VCaP (cell line): ENCODE measurements around the gene MEIS1.
A peak's percentile ranks its signal among the peaks of the same experiment; 100 is the strongest.
"Not testable (repeated sequence)": the region's sequence is repeated elsewhere in the genome, so short reads cannot be mapped to it uniquely, and the experiment has no call there.

Experiments
- H3K27ac ChIP-seq: fragments of 450-650 bp; 2 replicates; pipeline ENCODE4 v1.5.1; 2017
- TF ChIP-seq, protein P1 (sequence below): fragments of 450-650 bp; conservative IDR thresholded peaks from 2 replicates; pipeline ENCODE4 v1.5.1; 2017; ENCODE audit warnings: mild to moderate bottlenecking, moderate library complexity

The MEIS1 gene

DNA sequence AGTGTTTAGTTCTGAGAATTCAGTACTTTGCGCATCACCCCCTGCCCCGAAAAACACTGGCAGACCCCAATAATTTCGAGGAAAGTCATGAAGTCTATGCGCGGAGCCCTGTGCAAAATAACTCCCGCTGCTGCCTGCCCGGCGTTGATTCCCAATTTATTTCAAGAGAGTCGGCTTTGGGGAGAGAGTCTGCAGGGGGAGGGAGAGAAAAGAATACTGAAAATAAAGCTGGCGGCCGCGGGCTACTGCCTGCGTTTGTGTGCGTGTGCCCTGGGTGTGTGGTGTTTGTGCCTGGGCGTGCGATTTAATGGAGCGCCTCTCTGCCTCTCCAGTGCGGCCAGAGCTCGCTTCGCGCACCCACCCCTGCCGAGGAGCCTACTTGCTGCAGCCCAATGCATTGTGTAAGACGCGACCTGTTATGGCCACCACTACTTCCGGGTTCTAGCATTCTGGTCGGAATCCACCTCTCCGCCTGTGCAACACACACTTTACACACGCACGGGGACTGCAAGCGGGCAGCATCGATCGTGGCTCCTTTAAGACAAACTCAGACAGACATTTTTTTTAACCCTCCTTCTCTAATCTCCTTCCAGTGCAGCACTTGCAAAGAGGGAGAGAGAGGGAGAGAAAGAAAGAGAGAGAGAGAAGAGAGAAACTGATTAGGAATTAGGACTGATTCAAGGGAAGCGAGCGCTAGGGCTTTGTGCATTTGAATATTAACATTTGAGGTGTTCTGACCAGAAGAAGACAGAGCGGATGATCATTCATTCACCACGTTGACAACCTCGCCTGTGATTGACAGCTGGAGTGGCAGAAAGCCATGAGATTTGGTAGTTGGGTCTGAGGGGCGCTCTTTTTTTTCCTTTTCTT, at the start of gene MEIS1:
Gene MEIS1 (plus strand): TSS at position 447 of the 870 bp plus-strand sequence. CDS start 732 bp downstream, outside the sequence.
- peak within 1 kb of the TSS; percentile 77 for H3K27ac ChIP-seq
- TF ChIP-seq, protein P1, sequence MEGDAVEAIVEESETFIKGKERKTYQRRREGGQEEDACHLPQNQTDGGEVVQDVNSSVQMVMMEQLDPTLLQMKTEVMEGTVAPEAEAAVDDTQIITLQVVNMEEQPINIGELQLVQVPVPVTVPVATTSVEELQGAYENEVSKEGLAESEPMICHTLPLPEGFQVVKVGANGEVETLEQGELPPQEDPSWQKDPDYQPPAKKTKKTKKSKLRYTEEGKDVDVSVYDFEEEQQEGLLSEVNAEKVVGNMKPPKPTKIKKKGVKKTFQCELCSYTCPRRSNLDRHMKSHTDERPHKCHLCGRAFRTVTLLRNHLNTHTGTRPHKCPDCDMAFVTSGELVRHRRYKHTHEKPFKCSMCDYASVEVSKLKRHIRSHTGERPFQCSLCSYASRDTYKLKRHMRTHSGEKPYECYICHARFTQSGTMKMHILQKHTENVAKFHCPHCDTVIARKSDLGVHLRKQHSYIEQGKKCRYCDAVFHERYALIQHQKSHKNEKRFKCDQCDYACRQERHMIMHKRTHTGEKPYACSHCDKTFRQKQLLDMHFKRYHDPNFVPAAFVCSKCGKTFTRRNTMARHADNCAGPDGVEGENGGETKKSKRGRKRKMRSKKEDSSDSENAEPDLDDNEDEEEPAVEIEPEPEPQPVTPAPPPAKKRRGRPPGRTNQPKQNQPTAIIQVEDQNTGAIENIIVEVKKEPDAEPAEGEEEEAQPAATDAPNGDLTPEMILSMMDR, result no peak

DNA sequence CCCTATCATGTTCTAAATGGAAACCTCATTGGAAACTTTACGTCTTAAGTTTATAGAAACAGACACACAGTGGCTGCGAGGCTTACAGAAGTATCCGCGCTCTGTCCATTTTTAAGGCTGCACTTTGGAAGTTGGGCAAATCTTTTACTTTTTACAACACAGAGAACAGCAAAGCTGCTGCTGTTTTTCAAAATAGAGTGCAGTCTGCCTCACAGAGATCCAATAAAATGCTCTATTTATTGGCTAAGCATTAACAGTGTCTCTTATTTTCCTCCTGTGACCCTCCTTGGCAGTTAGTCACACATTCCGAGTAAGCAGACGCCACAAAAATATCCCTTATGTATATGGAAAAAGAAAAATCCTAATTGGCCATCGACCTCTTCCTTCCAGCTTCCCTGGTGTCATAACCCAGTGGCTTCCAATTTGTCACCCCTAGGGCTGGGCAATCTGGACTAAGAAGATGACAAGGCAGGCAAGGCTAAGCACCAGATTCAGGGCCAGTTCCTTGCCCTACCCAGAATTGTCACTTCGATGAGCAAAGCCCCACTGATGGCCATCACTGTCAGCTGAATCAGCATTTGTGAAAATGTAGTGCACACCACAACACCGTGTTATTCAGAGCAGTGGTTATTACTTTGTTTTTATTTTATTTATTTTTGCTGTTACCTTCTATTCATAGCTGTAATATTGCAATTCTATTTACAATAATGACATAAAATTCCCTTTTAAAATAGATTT, 47.7 kb upstream of the MEIS1 start:
- TF ChIP-seq, protein P1, result no peak
- no peak overlapping the region for H3K27ac ChIP-seq

DNA sequence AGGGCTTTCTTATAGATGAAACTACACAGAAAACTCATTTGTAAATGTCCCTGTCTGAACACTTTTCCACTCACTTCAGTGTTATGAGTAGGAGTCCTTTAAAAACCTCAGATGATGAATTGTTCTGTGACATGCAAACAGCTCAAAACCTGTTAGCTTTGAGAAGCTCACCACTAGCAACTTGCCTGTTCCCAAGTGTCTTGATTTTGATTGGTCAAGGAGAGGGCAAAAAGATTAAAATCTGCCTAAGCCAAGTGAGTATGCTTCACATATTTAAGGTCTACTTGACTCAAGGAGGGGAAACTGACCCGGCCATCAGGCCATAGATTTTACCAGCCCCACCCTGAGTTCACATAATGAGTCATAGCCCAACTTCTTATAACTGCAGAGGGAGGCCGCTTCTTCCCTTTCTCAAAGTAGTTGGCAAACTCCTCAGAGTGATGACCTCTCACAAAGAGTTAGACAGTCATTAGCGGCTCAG, 45.2 kb upstream of the MEIS1 start:
- no peak overlapping the region for H3K27ac ChIP-seq
- TF ChIP-seq, protein P1, result no peak

DNA sequence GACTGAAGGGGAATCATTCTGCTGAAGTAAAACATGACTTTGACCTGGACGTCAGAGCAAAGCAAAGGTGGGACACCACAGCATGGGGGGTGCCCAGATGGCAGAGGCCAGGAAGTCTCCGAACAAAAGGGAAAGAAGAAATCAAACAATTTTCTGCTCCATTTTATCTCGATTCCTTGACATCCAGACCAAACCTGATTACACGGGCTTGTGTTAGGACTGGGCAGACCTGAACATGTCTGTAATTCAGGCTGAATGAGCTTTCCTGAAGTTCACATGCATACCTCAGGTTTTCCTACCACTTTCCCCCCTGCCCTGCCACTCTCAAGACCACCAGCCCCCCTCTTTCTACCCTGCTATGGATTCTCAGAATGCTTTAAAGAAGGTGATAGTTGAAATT, 44.8 kb upstream of the MEIS1 start:
- TF ChIP-seq, protein P1, result no peak
- H3K27ac ChIP-seq, result no peak overlapping the region

DNA sequence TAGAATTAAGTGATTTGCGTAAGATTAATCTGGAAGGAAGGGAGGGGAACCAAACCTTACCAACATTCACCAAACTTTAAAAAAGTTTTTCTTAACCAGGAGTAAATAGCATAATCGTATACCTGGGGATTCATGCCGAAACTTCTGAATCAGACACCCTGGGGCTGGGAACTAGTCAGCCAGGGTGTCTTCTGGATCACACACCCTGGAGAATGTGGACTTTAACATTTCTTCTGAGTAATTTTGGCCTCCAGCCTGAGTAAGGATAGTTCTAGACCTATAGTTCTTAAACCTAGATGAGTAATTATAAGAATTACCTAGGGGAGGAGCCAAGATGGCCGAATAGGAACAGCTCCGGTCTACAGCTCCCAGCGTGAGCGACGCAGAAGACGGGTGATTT, 44.1 kb upstream of the MEIS1 start:
- H3K27ac ChIP-seq, result no peak overlapping the region
- TF ChIP-seq, protein P1, result no peak

DNA sequence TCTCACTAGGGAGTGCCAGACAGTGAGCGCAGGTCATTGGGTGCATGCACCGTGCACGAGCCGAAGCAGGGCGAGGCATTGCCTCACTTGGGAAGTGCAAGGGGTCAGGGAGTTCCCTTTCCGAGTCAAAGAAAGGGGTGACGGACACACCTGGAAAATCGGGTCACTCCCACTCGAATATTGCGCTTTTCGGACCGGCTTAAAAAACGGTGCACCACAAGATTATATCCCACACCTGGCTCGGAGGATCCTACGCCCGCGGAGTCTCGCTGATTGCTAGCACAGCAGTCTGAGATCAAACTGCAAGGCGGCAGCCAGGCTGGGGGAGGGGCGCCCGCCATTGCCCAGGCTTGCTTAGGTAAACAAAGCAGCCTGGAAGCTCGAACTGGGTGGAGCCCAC, 43.7 kb upstream of the MEIS1 start:
- H3K27ac ChIP-seq, result not testable (repeated sequence)

DNA sequence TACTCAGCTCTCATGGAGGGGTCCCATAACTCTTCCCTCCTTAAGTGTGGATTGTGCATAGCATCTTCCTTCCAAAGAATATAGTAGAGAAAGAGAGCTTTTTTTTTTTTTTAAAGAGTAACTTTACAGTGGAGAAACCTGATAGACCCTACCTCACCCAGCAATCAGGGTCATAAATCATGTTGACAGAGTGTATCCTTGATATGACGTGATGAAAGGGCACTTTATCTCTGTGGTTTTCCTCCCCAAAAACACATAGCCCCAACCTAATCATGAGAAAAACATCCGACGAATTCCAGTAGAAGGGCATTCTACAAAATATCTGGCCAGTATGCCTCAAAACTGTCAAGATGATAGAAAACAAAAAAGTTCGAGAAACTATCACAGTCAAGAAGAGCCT, 29.5 kb upstream of the MEIS1 start:
- H3K27ac ChIP-seq, result no peak overlapping the region
- TF ChIP-seq, protein P1, result no peak
